SIG-M5 treated with dmso at 0.1 percent for 504 hours (cell line): ENCODE results near the gene PCDHGA3.
A peak's percentile ranks its signal among the peaks of the same experiment; 100 is the strongest.
"Not testable (repeated sequence)": the region's sequence is repeated elsewhere in the genome, so short reads cannot be mapped to it uniquely, and the experiment has no call there.

ENCODE experiments used
- DNase-seq: peaks from one replicate; lab custom pipeline; 2025; ENCODE audit not compliant: unreplicated experiment; lab: John Stamatoyannopoulos, UW

PCDHGA3 gene

DNA sequence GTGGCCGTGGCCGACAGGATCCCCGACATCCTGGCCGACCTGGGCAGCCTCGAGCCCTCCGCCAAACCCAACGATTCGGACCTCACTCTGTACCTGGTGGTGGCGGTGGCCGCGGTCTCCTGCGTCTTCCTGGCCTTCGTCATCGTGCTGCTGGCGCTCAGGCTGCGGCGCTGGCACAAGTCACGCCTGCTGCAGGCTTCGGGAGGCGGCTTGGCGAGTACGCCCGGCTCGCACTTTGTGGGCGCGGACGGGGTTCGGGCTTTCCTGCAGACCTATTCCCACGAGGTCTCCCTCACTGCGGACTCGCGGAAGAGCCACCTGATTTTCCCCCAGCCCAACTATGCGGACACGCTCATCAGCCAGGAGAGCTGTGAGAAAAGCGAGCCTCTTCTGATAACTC lies 2.4 kb downstream of the PCDHGA3 start:
- DNase-seq = not testable (repeated sequence)

DNA sequence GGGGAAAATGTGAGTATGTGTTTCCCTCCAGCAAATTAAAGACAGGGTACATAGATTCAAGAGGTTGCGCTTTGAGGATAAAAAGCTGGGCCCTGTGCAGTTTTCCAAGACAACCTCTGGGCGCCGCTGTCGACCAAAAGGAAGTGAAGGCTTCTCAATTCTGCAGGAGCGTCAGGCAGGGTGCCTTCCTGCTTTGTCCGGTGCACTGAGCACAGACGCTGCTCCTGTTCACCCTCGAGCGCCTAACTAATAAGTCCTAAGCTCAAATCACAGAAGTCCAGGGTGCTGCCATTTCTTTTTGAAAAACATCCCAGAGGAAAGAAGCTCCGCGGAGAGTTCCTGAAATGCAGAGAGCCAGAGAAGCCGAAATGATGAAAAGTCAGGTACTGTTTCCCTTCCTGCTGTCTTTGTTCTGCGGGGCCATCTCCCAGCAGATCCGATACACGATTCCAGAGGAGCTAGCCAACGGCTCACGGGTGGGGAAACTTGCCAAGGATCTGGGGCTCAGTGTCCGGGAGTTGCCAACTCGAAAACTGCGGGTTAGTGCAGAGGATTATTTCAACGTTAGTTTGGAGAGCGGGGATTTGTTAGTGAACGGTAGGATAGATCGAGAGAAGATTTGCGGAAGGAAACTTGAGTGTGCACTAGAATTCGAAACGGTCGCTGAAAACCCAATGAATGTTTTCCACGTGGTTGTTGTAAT lies 6.4 kb downstream of the PCDHGA3 start, which contains the start of gene PCDHGB1:
TSS of gene PCDHGB1 (plus strand) at position 183 of the 703 bp plus-strand sequence. CDS start at position 345, 162 bp downstream.
- peak; percentile 45 for DNase-seq

DNA sequence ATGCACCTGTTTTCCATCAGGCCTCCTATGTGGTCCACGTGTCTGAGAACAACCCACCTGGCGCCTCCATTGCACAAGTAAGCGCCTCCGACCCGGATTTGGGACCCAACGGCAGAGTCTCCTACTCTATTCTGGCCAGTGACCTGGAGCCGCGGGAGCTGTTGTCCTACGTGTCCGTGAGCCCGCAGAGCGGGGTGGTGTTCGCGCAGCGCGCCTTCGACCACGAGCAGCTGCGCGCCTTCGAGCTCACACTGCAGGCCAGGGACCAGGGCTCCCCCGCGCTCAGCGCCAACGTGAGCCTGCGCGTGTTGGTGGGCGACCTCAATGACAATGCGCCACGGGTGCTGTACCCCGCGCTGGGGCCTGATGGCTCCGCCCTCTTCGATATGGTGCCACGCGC lies 8.0 kb downstream of the PCDHGA3 start:
- DNase-seq = no peak

DNA sequence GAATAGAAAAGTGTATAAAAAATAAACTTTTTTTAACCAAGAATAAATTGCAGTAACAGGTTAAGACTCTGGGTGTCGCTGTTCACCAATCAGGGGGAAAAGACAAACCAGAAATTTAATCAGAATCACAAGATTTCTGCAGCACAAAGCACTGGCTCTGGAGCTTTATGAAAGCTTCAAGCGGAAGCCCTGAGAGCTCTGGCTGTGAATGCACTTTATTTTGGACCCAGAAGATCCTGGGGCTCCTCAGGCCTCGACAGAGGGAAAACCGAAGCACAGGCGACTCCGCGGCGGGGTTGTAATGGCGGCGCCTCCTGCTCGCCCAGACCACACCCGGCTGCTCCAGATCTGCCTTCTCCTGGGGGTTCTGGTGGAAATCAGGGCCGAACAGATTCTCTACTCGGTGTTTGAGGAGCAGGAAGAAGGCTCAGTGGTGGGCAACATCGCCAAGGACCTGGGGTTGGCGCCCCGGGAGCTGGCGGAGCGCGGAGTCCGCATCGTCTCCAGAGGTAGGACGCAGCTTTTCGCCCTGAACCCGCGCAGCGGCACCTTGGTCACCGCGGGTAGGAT lies 11.4 kb downstream of the PCDHGA3 start, which contains the start of gene PCDHGA4:
TSS of gene PCDHGA4 (plus strand) at position 122 of the 570 bp plus-strand sequence. CDS start at position 209, 87 bp downstream.
- DNase-seq = no peak

DNA sequence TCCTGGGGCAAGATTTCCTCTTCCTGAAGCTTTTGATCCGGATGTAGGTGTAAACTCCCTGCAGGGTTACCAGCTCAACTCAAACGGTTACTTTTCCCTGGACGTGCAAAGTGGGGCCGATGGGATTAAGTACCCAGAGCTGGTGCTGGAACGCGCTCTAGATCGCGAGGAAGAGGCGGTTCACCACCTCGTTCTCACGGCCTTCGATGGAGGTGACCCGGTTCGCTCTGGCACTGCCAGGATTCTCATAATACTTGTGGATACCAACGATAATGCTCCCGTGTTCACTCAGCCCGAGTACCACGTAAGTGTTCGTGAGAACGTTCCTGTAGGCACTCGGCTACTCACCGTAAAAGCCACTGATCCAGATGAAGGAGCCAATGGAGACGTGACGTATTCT lies 12.0 kb downstream of the PCDHGA3 start:
- DNase-seq = no peak

DNA sequence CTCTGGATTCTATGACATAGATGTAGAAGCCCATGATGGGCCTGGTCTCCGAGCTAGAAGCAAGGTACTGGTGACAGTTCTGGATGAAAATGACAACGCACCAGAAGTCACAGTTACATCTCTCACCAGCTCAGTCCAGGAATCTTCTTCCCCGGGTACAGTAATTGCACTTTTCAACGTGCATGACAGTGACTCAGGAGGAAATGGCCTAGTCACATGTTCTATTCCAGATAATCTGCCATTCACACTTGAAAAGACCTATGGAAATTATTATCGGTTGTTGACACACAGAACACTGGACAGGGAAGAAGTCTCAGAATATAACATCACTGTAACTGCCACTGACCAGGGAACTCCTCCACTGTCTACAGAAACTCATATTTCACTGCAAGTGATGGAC lies 12.5 kb downstream of the PCDHGA3 start:
- DNase-seq = no peak

DNA sequence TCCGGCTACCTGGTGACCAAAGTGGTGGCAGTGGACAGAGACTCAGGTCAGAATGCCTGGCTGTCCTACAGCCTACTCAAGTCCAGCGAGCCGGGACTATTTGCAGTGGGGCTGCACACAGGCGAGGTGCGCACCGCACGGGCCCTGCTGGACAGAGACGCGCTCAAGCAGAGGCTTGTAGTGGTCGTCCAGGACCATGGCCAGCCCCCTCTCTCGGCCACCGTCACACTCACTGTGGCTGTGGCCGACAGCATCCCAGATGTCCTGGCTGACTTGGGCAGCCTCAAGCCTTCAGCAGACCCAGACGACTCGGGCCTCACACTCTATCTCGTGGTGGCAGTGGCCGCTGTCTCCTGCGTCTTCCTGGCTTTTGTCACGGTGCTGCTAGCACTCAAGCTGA lies 13.3 kb downstream of the PCDHGA3 start:
- DNase-seq = no peak

DNA sequence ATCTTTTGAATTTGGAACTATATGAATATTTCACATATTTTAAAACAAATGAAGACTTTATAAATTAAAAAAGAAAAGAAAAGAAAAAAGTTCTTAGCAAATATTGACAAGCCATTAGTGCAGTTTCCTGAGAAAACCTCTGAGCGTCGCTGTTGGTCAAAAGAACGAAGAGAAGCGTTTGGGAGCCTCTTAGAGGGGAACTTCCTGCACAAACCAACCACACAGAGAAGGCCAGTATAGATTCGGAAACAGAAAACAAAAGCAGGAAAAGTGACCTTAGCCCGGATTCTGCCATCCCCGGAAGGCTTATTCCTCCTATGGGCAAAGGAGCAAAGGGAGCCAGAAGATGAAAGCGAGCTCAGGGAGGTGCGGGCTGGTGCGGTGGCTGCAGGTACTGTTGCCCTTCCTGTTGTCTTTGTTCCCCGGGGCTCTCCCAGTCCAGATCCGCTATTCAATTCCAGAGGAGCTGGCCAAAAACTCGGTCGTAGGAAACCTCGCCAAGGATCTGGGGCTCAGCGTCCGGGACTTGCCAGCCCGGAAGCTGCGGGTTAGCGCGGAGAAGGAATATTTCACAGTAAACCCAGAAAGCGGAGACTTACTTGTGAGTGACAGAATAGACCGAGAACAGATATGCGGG lies 16.3 kb downstream of the PCDHGA3 start, which contains the start of gene PCDHGB2:
TSS of gene PCDHGB2 (plus strand) at position 205 of the 637 bp plus-strand sequence. CDS start at position 347, 142 bp downstream.
- DNase-seq = peak; percentile 51

DNA sequence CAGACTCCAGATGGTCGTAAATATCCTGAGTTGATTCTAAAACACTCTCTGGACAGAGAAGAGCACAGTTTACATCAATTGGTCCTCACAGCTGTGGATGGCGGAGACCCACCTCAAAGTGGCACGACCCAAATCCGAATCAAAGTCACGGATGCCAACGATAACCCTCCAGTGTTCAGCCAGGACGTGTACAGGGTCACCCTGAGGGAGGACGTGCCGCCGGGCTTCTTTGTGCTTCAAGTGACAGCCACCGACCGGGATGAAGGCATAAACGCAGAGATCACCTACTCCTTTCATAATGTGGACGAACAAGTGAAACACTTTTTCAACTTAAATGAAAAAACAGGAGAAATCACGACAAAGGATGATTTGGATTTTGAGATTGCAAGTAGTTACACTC lies 17.1 kb downstream of the PCDHGA3 start:
- DNase-seq = no peak

DNA sequence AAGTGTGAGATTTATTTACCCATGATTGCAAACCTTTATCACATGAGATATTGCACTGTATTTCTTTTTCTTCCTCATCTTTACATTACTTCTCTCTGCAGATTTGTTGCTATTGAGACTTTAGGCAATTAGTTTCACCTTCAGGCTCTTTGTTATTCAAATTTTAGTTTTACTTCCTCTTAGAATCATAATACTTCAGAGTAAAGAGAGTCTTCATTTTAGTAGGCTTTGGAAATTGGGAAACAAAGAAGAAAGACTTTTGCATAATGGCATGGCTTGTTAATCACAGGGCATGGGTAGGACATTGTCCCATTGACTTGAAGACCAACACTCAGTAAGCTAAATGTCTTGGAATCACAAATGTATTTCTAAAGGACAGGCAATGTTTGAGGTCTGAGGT lies 19.1 kb downstream of the PCDHGA3 start:
- DNase-seq = no peak

DNA sequence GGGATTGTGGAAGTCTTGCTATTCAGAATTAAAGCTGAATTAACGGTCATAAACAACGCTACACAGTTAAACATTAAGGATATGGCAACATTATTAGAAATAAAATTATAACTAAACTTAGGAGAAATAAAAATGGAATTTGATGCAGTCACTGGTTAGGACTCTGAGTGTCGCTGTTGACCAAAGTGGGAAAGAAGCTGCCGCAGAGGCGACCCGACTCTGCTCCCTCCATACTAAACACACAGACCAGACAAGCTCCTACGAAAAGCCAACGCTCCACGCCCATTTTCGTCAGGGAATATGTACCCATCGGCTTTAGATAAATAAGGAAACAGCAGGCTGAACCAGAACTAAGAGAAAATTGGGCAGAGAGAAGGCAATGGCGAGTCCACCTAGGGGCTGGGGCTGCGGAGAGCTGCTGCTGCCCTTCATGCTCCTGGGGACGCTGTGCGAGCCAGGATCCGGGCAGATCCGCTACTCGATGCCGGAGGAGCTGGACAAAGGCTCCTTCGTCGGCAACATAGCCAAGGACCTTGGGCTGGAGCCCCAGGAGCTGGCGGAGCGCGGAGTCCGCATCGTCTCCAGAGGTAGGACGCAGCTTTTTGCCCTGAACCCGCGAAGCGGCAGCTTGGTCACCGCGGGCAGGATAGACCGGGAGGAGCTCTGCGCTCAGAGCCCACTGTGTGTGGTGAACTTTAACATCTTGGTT lies 20.5 kb downstream of the PCDHGA3 start, which contains the start of gene PCDHGA5:
TSS of gene PCDHGA5 (plus strand) at position 211 of the 709 bp plus-strand sequence. CDS start at position 380, 169 bp downstream.
- DNase-seq = no peak

DNA sequence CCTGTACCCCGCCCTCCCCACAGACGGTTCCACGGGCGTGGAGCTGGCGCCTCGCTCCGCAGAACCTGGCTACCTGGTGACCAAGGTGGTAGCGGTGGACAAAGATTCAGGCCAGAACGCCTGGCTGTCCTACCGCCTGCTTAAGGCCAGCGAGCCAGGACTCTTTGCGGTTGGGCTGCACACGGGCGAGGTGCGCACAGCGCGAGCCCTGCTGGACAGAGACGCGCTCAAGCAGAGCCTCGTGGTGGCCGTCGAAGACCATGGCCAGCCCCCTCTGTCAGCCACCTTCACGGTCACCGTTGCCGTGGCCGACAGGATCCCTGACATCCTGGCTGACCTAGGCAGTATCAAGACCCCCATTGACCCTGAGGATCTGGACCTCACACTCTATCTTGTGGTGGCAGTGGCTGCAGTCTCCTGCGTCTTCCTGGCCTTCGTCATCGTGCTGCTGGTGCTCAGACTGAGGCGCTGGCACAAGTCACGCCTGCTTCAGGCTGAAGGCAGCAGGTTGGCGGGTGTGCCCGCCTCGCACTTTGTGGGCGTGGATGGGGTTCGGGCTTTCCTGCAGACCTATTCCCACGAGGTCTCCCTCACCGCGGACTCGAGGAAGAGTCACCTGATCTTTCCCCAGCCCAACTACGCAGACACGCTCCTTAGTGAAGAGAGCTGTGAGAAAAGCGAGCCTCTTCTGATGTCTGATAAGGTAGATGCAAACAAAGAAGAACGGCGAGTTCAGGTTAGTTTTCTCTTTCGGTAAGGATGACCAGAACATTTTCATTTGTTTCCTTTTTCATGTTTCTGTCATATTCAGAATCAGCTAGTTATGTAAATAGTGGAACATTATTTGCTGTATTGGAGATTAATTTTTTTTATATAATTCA lies 22.6 kb downstream of the PCDHGA3 start:
- DNase-seq = no peak

DNA sequence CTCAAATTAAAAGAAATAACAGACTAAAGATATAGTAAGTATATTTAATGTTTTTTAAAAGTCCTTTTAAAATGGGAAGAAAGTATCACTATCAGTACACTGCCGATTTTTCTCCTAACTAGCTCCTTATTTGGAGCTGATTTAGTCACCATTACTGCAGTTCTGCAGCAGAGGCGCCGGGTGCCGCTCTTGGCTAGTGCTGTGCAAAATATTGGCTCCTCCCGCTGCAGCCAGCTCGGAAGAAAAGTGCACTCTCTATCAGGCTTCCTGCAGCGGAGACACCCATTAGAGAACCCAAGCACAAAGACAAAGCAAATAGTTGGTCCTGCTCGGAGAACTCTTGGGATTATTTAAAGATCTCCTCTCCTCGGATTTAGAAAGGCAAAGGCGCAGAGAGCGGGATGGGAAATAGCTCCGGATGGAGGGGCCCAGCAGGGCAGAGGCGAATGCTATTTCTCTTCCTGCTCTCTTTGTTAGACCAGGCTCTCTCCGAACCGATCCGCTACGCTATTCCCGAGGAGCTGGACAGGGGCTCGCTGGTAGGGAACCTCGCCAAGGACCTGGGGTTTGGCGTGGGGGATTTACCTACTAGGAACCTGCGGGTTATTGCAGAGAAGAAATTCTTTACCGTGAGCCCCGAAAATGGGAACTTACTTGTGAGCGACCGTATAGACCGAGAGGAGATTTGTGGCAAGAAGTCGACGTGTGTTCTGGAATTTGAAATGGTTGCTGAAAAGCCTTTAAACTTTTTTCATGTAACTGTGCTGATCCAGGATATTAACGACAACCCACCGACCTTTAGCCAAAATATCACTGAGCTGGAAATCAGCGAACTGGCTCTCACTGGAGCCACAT lies 26.6 kb downstream of the PCDHGA3 start, which contains the start of gene PCDHGB3:
TSS of gene PCDHGB3 (plus strand) at position 249 of the 855 bp plus-strand sequence. CDS start at position 402, 153 bp downstream.
- DNase-seq = no peak

DNA sequence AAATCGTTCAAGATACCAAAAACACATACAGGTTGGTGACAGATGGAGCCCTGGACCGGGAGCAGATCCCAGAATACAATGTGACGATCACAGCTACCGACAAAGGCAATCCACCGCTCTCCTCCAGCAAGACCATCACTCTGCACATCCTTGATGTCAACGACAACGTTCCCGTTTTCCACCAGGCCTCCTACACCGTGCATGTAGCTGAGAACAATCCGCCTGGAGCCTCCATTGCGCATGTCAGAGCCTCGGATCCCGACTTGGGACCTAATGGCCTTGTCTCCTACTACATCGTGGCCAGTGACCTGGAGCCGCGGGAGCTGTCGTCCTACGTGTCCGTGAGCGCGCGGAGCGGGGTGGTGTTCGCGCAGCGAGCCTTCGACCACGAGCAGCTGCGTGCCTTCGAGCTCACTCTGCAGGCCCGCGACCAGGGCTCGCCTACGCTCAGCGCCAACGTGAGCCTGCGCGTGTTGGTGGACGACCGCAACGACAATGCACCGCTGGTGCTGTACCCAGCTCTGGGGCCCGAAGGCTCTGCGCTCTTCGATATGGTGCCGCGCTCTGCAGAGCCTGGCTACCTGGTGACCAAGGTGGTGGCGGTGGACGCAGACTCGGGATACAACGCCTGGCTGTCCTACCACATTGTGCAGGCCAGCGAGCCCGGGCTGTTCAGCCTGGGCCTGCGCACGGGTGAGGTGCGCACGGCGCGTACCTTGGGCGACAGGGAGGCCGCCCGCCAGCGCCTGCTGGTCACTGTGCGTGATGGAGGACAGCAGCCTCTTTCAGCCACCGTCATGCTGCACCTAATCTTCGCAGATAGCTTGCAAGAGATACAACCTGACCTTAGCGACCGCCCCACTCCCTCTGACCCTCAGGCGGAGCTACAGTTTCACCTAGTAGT lies 28.2 kb downstream of the PCDHGA3 start:
- no peak for DNase-seq

DNA sequence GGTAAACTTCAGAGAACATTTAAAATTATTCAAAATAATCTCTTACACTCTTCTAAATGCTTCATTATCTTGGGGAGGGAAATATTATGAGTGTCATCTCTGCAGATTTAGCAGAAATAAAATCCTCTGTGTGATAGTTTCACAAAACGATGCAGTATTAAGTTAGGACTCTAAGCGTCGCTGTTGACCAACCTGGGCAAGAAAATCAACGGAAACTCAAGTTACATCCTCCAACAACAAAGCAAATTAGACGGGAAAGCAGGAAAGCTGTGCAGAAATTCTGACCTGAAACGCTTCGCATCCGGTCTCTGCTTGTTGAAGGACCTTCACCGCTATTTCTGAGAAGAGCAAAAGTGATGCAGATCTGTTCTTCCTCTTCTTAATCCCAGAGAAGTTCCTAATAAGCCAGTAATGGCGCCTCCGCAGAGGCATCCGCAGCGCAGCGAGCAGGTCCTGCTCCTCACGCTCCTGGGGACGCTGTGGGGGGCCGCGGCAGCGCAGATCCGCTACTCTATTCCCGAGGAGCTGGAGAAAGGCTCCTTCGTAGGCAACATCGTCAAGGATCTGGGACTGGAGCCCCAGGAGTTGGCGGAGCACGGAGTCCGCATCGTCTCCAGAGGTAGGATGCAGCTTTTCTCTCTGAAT lies 30.2 kb downstream of the PCDHGA3 start, which contains the start of gene PCDHGA6:
TSS of gene PCDHGA6 (plus strand) at position 219 of the 645 bp plus-strand sequence. CDS start at position 412, 193 bp downstream.
- no peak for DNase-seq

DNA sequence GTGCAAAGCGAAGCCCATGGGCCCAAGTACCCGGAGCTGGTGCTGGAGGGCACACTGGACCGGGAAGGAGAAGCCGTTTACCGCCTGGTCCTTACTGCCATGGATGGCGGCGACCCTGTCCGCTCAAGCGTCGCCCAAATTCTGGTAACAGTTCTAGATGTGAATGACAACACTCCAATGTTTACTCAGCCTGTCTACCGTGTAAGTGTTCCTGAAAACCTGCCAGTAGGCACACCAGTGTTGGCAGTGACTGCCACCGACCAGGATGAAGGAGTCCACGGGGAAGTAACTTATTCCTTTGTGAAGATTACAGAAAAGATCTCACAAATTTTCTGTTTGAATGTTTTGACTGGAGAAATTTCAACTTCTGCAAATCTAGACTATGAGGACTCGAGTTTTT lies 31.0 kb downstream of the PCDHGA3 start:
- no peak for DNase-seq

DNA sequence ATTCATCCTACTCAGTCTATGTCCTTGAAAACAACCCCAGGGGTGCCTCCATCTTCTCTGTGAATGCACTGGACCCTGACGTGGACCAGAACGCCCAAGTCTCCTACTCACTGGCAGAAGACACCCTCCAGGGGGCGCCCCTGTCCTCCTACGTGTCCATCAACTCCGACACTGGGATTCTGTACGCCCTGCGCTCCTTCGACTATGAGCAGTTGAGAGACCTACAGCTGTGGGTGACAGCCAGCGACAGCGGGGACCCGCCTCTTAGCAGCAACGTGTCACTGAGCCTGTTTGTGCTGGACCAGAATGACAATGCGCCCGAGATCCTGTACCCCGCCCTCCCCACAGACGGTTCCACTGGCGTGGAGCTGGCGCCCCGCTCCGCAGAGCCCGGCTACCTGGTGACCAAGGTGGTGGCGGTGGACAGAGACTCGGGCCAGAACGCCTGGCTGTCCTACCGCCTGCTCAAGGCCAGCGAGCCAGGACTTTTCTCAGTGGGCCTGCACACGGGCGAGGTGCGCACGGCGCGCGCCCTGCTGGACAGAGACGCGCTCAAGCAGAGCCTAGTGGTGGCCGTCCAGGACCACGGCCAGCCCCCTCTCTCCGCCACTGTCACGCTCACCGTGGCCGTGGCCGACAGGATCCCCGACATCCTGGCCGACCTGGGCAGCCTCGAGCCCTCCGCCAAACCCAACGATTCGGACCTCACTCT lies 32.0 kb downstream of the PCDHGA3 start:
- not testable (repeated sequence) for DNase-seq
